Neural progenitor cell (in vitro differentiated cells): ENCODE results near the gene EVL.

Experiments used
- CTCF ChIP-seq: fragments of 200-600 bp; sonication (generic); IDR thresholded peaks from 2 replicates; pipeline ENCODE4 v1.5.1; 2017; ENCODE audit warnings: antibody characterized with exemption, mild to moderate bottlenecking
- EZH2phosphoT487 ChIP-seq: fragments of 200-600 bp; sonication (generic); IDR thresholded peaks from 2 replicates; pipeline ENCODE4 v1.6.1; 2017; ENCODE audit warnings: antibody characterized with exemption

- TF ChIP-seq EZH2phosphoT487 (no peak), CTCF (peak; percentile 95)
Measured at GRCh38 chr14:100108042-100108825, 43.0 kb downstream of the EVL start.
